HEK293 (cell line): ENCODE measurements around the gene HADHA.

Source experiments
- ATF2 ChIP-seq: fragments of 450-650 bp; formaldehyde crosslinking; IDR thresholded peaks from 2 replicates; pipeline ENCODE4 v1.5.1; 2016; ENCODE audit warnings: missing biosample characterization, missing genetic modification characterization, low read depth
- CTCF ChIP-seq: fragments of 450-650 bp; formaldehyde crosslinking; IDR thresholded peaks from 2 replicates; pipeline ENCODE4 v1.5.1; 2016; ENCODE audit warnings: missing biosample characterization, missing genetic modification characterization
- GLI4 ChIP-seq: fragments of 450-650 bp; formaldehyde crosslinking; IDR thresholded peaks from 2 replicates; pipeline ENCODE4 v1.5.1; 2016; ENCODE audit warnings: missing biosample characterization, missing genetic modification characterization
- PBX3 ChIP-seq: sonication (generic); formaldehyde crosslinking; IDR thresholded peaks from 2 replicates; pipeline ENCODE4 v1.8.1; 2022; ENCODE audit warnings: mild to moderate bottlenecking, moderate library complexity, missing genetic modification reagents
- PRDM2 ChIP-seq: fragments of 450-650 bp; formaldehyde crosslinking; IDR thresholded peaks from 2 replicates; pipeline ENCODE4 v1.5.1; 2016; ENCODE audit warnings: missing biosample characterization, missing genetic modification characterization, borderline replicate concordance
- ZBTB20 ChIP-seq: fragments of 450-650 bp; formaldehyde crosslinking; IDR thresholded peaks from 2 replicates; pipeline ENCODE4 v1.5.1; 2016; ENCODE audit warnings: missing biosample characterization, missing genetic modification characterization
- ZBTB49 ChIP-seq: fragments of 450-650 bp; formaldehyde crosslinking; IDR thresholded peaks from 2 replicates; pipeline ENCODE4 v1.5.1; 2016; ENCODE audit warnings: missing biosample characterization, missing genetic modification characterization, low read depth
- ZFP37 ChIP-seq: fragments of 450-650 bp; formaldehyde crosslinking; IDR thresholded peaks from 2 replicates; pipeline ENCODE4 v1.5.1; 2016; ENCODE audit warnings: missing biosample characterization, missing genetic modification characterization
- ZNF324 ChIP-seq: fragments of 450-650 bp; formaldehyde crosslinking; IDR thresholded peaks from 2 replicates; pipeline ENCODE4 v1.5.1; 2016; ENCODE audit warnings: missing biosample characterization, missing genetic modification characterization
- ZNF362 ChIP-seq: fragments of 450-650 bp; formaldehyde crosslinking; IDR thresholded peaks from 2 replicates; pipeline ENCODE4 v1.5.1; 2016; ENCODE audit warnings: missing biosample characterization, missing genetic modification characterization

GRCh38 chr2:26235089-26235488 is 9.3 kb downstream of the HADHA start:
- TF ChIP-seq CTCF (tag by site-specific recombination) (no peak), PBX3 (no peak), PRDM2 (tag by site-specific recombination) (no peak), ZNF324 (no peak), ZBTB49 (tag by site-specific recombination) (no peak), ATF2 (no peak), ZBTB20 (tag by site-specific recombination) (no peak), ZNF362 (tag by site-specific recombination) (no peak), ZFP37 (tag by site-specific recombination) (no peak), GLI4 (tag by site-specific recombination) (no peak)
